Ecto neural progenitor cell (in vitro differentiated cells): ENCODE data around the gene KRT85.

Experiments
- DNase-seq: peaks from one replicate; pipeline ENCODE4 v3.0.0-alpha.2; 2018; ENCODE audit warnings: low spot score

Gene KRT85

GRCh38 chr12:52364901-52365489, 2.3 kb downstream of the KRT85 start:
- no peak for DNase-seq

GRCh38 chr12:52364061-52364460, 3.2 kb downstream of the KRT85 start:
- DNase-seq: no peak

- no peak for DNase-seq
Observed at GRCh38 chr12:52363111-52363679, 4.1 kb downstream of the KRT85 start.

GRCh38 chr12:52362118-52362726, 5.1 kb downstream of the KRT85 start:
- no peak for DNase-seq

- no peak for DNase-seq
Observed at GRCh38 chr12:52361553-52361952, 5.7 kb downstream of the KRT85 start.

GRCh38 chr12:52360663-52361271, 6.5 kb downstream of the KRT85 start:
- no peak for DNase-seq

GRCh38 chr12:52360106-52360662, 7.1 kb downstream of the KRT85 start:
- DNase-seq: no peak

GRCh38 chr12:52359621-52360061, 7.6 kb downstream of the KRT85 start:
- DNase-seq: no peak

GRCh38 chr12:52358575-52359350, 8.5 kb downstream of the KRT85 start:
- DNase-seq: no peak

GRCh38 chr12:52356762-52357580, 10.3 kb downstream of the KRT85 start:
- no peak for DNase-seq

GRCh38 chr12:52356031-52356761, 11.1 kb downstream of the KRT85 start:
- DNase-seq: no peak

- DNase-seq: no peak
Observed at GRCh38 chr12:52355176-52355575, 12.1 kb downstream of the KRT85 start.

GRCh38 chr12:52354200-52354599, 13.1 kb downstream of the KRT85 start:
- no peak for DNase-seq

GRCh38 chr12:52353766-52354165, 13.5 kb downstream of the KRT85 start:
- DNase-seq: no peak

- no peak for DNase-seq
Observed at GRCh38 chr12:52352951-52353350, 14.3 kb downstream of the KRT85 start.

GRCh38 chr12:52351196-52352059, 15.9 kb downstream of the KRT85 start:
- no peak for DNase-seq

- DNase-seq: no peak
Observed at GRCh38 chr12:52350786-52351185, 16.5 kb downstream of the KRT85 start.

- no peak for DNase-seq
Observed at GRCh38 chr12:52350021-52350620, 17.2 kb downstream of the KRT85 start.

- no peak for DNase-seq
Observed at GRCh38 chr12:52349196-52349595, 18.1 kb downstream of the KRT85 start.
